ENCODE measurements around the gene CPT1C.
A peak's percentile ranks its signal among the peaks of the same experiment; 100 is the strongest.

Gene CPT1C

GRCh38 chr19:49744946-49745381 is 54.0 kb downstream of the CPT1C start:
- DNase-seq, result peak in 1 of 10 donors; percentile 64
- intact Hi-C loops (cut with DNase I), result no loop called here

DNA sequence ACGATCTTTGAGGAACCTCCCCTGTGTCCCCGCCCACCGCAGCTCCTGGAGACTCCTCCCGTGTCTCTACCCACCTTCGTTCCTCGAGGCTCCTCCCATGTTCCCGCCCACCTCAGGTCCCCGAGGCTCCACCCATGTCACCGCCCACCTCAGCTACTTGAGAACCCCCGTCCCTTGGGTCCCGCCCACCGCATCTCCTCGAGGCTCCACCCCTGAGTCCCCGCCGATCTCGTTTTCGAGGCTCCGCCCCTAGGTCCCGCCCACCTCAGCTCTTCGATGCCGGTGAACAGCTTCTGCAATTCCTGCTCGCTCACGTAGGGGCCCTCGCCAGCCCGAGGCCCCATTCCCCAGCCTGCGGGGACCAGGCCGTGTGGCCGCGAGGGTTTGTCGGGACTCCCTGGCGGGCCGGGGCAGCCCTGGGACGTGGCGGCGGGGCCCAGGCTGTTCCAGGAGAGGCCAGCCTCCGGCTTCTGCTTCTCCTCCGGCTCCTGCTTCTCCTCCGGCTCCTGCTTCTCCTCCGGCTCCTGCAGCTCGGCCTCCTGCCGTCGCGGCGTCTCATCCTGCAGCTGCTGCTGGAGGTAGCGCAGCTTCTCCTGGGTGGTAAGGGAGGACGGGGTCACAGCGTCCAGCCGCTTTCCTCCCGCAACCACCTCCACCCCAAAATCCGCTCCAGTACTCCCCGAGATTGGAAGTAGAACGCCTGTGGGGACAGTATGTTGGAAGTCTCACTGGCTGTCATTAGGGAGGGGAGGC is 55.5 kb downstream of the CPT1C start:
- peak in 3 of 10 donors; percentile 35 to 90 (median 85) for DNase-seq
- intact Hi-C loops (cut with DNase I), result no loop called here

GRCh38 chr19:49749055-49749716 is 58.3 kb downstream of the CPT1C start:
- intact Hi-C loops (cut with DNase I), result no loop called here
- DNase-seq, result no peak

GRCh38 chr19:49749771-49750170 is 58.9 kb downstream of the CPT1C start:
- no peak for DNase-seq
- intact Hi-C loops (cut with DNase I), result no loop called here

- intact Hi-C loops (cut with DNase I), result no loop called here
These were observed 61.8 kb downstream of the CPT1C start for GRCh38 chr19:49752701-49753100.

GRCh38 chr19:49755956-49756355 is 65.0 kb downstream of the CPT1C start:
- intact Hi-C loops (cut with DNase I), result no loop called here
- DNase-seq, result no peak

More at GRCh38 chr19:49752701-49753100, 61.8 kb downstream of the CPT1C start:
- no peak for DNase-seq

DNA sequence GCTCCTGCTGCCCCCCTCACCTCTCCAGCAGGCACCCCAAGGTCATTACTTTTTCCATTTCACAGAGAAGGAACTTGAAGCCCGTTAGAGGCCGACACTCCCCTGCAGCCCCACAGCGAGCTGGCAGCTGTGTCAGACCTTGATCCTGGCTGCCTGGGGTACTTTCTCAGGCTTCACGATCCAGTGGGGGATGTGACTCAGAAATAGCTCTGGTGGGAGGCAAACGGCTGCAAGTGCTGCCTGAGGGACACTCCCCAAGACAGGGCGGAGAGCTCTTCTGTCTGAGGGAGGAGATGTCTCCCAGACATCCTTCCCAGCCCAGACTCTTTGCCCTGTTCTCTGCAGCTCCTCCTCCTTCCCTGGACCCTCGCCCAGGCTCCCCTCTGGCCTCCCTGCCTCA is 67.4 kb downstream of the CPT1C start:
- intact Hi-C loops (cut with DNase I), result no loop called here
- peak in 7 of 10 donors; percentile 9 to 83 (median 37) for DNase-seq

DNA sequence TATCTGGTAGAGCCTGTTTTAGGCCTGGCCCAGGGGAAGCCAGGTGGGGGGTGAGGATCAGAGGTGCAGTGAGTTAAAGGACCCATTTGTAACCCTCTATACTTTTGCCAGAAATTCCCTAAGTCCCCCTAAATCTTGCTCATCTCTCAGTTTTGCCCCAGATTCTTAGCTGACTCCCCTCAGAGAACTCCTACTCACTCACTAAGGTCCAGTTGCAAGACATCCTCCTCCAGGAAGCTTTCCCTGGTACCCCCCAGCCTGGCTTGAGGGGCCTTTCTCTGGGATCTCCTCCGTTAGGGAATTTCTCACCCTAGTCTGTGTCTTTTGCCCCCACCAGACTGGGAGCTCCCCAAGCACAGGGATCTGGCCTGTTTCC is 70.3 kb downstream of the CPT1C start:
- peak in 1 of 10 donors; percentile 5 for DNase-seq
- intact Hi-C loops (cut with DNase I), result no loop called here

GRCh38 chr19:49761625-49762311 is 70.9 kb downstream of the CPT1C start:
- intact Hi-C loops (cut with DNase I), result no loop called here
- peak in 1 of 10 donors; percentile 41 for DNase-seq

- no peak for DNase-seq
These were observed 72.3 kb downstream of the CPT1C start, which contains the start of gene TSKS for GRCh38 chr19:49763230-49763629. TSKS (minus strand) TSS chr19:49763306; CDS start chr19:49763247, 59 bp downstream.

More at GRCh38 chr19:49763230-49763629, 72.3 kb downstream of the CPT1C start, which contains the start of gene TSKS:
- intact Hi-C loops (cut with DNase I), result no loop called here
